Measurements from ENCODE around the gene HIPK2.
"Not testable (repeated sequence)": the region's sequence is repeated elsewhere in the genome, so short reads cannot be mapped to it uniquely, and the experiment has no call there.

HIPK2 gene

DNA sequence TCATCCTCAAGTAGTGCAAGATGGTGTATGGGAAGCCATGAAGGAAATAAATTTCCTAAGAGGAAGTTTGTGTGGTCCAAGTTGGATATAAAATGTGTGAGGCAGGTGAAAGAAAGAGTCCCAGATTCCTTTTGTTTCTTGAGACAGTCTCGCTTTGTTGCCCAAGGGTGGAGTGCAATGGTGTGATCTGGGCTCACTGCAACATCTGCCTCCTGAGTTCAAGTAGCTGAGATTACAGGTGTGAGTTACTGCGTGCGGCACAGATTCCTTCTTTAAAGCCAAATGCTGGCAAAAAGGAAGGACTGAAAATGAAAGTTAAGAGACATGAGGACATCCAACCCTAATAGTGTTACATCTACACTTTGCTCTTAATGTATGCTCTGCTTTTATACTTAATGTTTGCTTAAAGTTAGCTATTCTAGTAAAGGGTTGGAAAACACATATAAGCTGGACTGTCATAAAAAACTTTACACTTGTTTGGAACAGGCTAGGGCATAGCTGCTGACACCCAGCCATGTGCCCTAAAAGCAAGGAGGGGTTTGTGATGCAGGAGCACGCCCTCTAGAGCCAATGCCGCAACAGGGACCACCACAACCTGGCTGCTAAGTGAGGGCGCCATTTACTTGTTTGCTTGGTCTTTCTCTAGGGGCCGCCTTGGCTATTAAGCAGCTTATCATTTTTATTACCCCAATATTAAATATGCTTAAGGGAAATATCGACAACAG, 219.8 kb downstream of the HIPK2 start:
- Histone ChIP-seq H3K4me1 (ENCODE audit: control insufficient read depth, insufficient read depth, low read length) (no peaks in the 10 kb centered on the region), H3K27me3 (replicated peaks; ENCODE audit: control insufficient read depth, insufficient read depth, low read length) (no peaks in the 10 kb centered on the region), H3K9ac (ENCODE audit: low read length) (no peak overlapping the region), H3K4me3 (ENCODE audit: low read length) (no peak overlapping the region), H3K36me3 (ENCODE audit: control insufficient read depth, insufficient read depth, low read length, severe bottlenecking) (no peaks in the 10 kb centered on the region), H3K9me3 (ENCODE audit: control insufficient read depth, low read length) (no peaks in the 10 kb centered on the region)
- DNase-seq (ENCODE audit: low read depth), result no peak

DNA sequence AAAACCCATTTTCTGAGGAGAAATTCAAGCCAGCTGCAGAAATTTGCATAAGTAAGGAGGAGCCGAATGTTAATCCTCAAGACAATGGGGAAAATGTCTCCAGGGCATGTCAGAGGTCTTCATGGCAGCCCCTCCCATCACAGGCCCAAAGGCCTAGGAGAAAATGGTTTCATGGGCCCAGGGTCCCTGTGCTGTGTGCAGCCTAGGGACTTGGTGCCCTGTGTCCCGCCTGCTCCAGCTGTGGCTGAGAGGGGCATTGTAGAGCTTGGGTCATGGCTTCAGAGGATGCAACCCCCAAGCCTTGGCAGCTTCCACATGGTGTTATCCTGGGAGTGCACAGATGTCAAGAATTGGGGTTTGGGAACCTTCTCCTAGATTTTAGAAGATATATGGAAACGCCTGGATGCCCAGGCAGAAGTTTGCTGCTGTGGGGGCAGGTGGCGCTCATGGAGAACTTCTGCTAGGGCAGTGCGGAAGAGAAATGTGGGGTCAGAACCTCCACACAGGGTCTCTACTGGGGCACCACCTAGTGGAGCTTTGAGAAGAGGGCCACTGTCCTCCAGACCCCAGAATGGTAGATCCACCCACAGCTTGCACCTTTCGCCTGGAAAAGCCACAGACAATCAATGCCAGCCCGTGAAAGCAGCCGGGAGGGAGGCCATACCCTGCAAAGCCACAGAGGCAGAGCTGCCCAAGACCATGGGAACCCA, 223.7 kb downstream of the HIPK2 start:
- DNase-seq (ENCODE audit: low read depth); H3K4me3 ChIP-seq (ENCODE audit: low read length); H3K9me3 ChIP-seq (ENCODE audit: control insufficient read depth, low read length); H3K27me3 ChIP-seq (replicated peaks; ENCODE audit: control insufficient read depth, insufficient read depth, low read length); H3K4me1 ChIP-seq (ENCODE audit: control insufficient read depth, insufficient read depth, low read length); H3K36me3 ChIP-seq (ENCODE audit: control insufficient read depth, insufficient read depth, low read length, severe bottlenecking); H3K9ac ChIP-seq (ENCODE audit: low read length): not testable (repeated sequence)

DNA sequence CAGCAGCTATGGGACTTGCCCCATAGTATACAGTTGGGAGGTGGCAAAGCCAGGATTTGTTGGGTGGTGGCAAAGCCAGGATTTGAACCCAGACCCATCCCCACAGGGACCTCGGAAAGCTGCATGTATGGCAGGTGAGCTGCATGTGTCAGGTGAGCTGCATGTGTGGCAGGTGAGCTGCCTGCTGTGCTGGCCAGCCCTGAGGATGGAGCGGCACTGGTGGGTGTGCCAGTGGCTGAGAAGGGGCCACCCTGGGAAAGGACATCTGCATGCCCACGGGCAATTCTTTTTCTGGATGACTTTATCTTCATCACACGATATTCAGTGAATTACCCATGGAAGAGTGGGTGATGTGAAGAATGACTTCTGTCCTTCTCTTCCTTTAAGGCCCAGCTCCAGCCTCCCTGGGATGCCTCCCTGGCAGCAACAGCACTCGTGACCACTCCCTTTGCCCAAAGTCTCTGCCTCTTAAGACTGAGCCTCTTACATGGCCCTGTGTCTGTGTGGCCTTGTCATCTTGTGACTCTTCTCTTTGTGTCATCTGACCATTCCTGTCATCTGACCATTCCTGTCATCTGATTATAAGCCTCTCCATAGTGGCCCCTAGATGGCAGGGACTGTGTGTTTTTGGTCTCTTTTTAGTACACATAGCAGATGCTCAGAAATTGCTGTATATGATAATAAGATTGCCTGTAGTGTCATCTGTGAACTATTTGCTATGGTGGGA, 229.3 kb downstream of the HIPK2 start:
- Histone ChIP-seq H3K4me1 (ENCODE audit: control insufficient read depth, insufficient read depth, low read length) (no peaks in the 10 kb centered on the region), H3K4me3 (ENCODE audit: low read length) (no peak overlapping the region), H3K27me3 (replicated peaks; ENCODE audit: control insufficient read depth, insufficient read depth, low read length) (peaks cover 21% of the 10 kb centered on the region), H3K36me3 (ENCODE audit: control insufficient read depth, insufficient read depth, low read length, severe bottlenecking) (no peaks in the 10 kb centered on the region), H3K9ac (ENCODE audit: low read length) (no peak overlapping the region), H3K9me3 (ENCODE audit: control insufficient read depth, low read length) (no peaks in the 10 kb centered on the region)
- DNase-seq (ENCODE audit: low read depth), result no peak

GRCh38 chr7:139544645-139545044, 233.2 kb downstream of the HIPK2 start:
- Histone ChIP-seq H3K4me3 (ENCODE audit: low read length) (no peak overlapping the region), H3K27me3 (replicated peaks; ENCODE audit: control insufficient read depth, insufficient read depth, low read length) (peaks cover 34% of the 10 kb centered on the region), H3K36me3 (ENCODE audit: control insufficient read depth, insufficient read depth, low read length, severe bottlenecking) (no peaks in the 10 kb centered on the region), H3K9ac (ENCODE audit: low read length) (no peak overlapping the region), H3K9me3 (ENCODE audit: control insufficient read depth, low read length) (no peaks in the 10 kb centered on the region), H3K4me1 (ENCODE audit: control insufficient read depth, insufficient read depth, low read length) (peaks cover 8% of the 10 kb centered on the region)
- DNase-seq (ENCODE audit: low read depth), result no peak

DNA sequence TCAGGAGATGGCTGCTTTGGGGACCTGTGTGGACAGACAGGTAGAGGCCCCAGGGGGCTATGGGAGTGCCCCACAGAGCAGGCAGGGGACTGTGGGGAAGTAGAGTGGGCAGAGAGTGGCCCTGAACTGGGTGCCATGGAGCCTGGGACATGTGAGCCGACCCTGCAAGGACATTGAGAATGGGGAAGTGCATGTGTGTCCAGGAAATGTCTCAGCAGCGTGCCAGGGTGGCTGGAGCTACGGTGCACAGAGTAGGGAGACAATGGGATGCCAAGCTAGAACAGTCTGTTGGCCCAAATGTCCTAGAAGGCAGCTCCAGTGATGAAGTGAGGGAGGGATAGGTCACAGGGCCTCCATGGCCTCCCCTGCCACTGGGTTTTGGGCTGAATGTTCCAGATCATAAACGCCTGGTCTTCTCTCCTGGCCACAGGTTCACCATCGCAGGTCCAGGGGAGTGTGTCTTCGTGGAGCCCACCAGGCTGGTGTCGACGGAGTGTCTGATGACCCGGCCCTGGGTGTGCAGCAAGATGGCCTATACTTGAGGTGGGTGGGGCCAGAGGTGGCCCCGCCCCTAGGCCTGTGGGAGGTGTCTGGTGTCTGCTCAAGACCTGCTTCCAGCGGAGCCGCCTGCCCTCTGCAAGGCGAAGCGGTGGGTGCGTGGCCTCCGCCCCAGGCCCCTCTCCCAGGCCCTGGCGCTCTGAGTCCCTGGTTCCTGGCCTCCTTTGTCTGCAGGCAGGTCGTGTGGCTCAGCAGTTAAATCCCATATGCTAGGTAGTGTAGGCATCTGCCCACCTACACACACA, 233.8 kb downstream of the HIPK2 start:
- Histone ChIP-seq H3K4me3 (ENCODE audit: low read length) (no peak overlapping the region), H3K9ac (ENCODE audit: low read length) (no peak overlapping the region), H3K4me1 (ENCODE audit: control insufficient read depth, insufficient read depth, low read length) (peaks cover 9% of the 10 kb centered on the region), H3K9me3 (ENCODE audit: control insufficient read depth, low read length) (no peaks in the 10 kb centered on the region), H3K36me3 (ENCODE audit: control insufficient read depth, insufficient read depth, low read length, severe bottlenecking) (no peaks in the 10 kb centered on the region), H3K27me3 (replicated peaks; ENCODE audit: control insufficient read depth, insufficient read depth, low read length) (peaks cover 35% of the 10 kb centered on the region)
- DNase-seq (ENCODE audit: low read depth), result no peak

GRCh38 chr7:139542308-139543151, 235.3 kb downstream of the HIPK2 start:
- DNase-seq (ENCODE audit: low read depth), result no peak
- Histone ChIP-seq H3K9ac (ENCODE audit: low read length) (no peak overlapping the region), H3K4me1 (ENCODE audit: control insufficient read depth, insufficient read depth, low read length) (peaks cover 12% of the 10 kb centered on the region), H3K27me3 (replicated peaks; ENCODE audit: control insufficient read depth, insufficient read depth, low read length) (peaks cover 32% of the 10 kb centered on the region), H3K4me3 (ENCODE audit: low read length) (peak overlapping the region; percentile 30), H3K36me3 (ENCODE audit: control insufficient read depth, insufficient read depth, low read length, severe bottlenecking) (no peaks in the 10 kb centered on the region), H3K9me3 (ENCODE audit: control insufficient read depth, low read length) (no peaks in the 10 kb centered on the region)

- Histone ChIP-seq H3K4me1 (ENCODE audit: control insufficient read depth, insufficient read depth, low read length) (peaks cover 12% of the 10 kb centered on the region), H3K27me3 (replicated peaks; ENCODE audit: control insufficient read depth, insufficient read depth, low read length) (peaks cover 32% of the 10 kb centered on the region), H3K4me3 (ENCODE audit: low read length) (peak overlapping the region; percentile 30), H3K9me3 (ENCODE audit: control insufficient read depth, low read length) (no peaks in the 10 kb centered on the region), H3K36me3 (ENCODE audit: control insufficient read depth, insufficient read depth, low read length, severe bottlenecking) (no peaks in the 10 kb centered on the region), H3K9ac (ENCODE audit: low read length) (no peak overlapping the region)
- no peak for DNase-seq (ENCODE audit: low read depth)
Measured at GRCh38 chr7:139541600-139542307, 236.0 kb downstream of the HIPK2 start.

DNA sequence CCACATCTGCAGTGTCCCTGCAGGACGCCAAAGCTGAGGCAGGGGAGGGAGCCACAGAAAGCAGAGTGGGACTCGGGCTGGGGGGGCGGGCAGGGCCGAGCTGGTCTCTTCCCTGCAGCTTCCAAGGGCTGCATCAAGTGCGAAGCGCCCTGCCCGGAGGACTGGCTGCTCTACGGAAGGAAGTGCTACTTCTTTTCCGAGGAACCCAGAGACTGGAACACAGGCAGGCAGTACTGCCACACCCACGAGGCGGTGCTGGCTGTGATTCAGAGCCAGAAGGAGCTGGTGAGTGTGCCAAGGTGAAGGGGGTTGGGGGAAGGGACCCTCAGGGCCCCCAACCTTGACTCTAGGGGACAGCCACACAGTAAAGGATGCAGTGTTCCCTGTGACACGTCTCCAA, 237.6 kb downstream of the HIPK2 start:
- no peaks in the 10 kb centered on the region for H3K9me3 ChIP-seq (ENCODE audit: control insufficient read depth, low read length)
- H3K36me3 ChIP-seq (ENCODE audit: control insufficient read depth, insufficient read depth, low read length, severe bottlenecking), result no peaks in the 10 kb centered on the region
- peaks cover 12% of the 10 kb centered on the region for H3K4me1 ChIP-seq (ENCODE audit: control insufficient read depth, insufficient read depth, low read length)
- no peak overlapping the region for H3K4me3 ChIP-seq (ENCODE audit: low read length)
- no peak for DNase-seq (ENCODE audit: low read depth)
- H3K27me3 ChIP-seq (replicated peaks; ENCODE audit: control insufficient read depth, insufficient read depth, low read length), result peaks cover 39% of the 10 kb centered on the region
- no peak overlapping the region for H3K9ac ChIP-seq (ENCODE audit: low read length)

GRCh38 chr7:139538881-139539635, 238.7 kb downstream of the HIPK2 start:
- Histone ChIP-seq H3K4me3 (ENCODE audit: low read length) (no peak overlapping the region), H3K9me3 (ENCODE audit: control insufficient read depth, low read length) (no peaks in the 10 kb centered on the region), H3K27me3 (replicated peaks; ENCODE audit: control insufficient read depth, insufficient read depth, low read length) (peaks cover 30% of the 10 kb centered on the region), H3K36me3 (ENCODE audit: control insufficient read depth, insufficient read depth, low read length, severe bottlenecking) (no peaks in the 10 kb centered on the region), H3K9ac (ENCODE audit: low read length) (no peak overlapping the region), H3K4me1 (ENCODE audit: control insufficient read depth, insufficient read depth, low read length) (peaks cover 12% of the 10 kb centered on the region)
- DNase-seq (ENCODE audit: low read depth), result peak; percentile 31
